CD4-positive, alpha-beta T cell (primary cell): Measurements from ENCODE around the gene GALNT10. TPM values are rescaled to one million over a fixed set of nuclear protein-coding genes. Genes with fewer than 3 reads are reported as not detected.

ENCODE experiments used
- ATAC-seq: fragments of 200-7000 bp; cut with Tn5 transposase; one replicate; pipeline ENCODE4 v1.10.0; 2022; ENCODE audit warnings: mild to moderate bottlenecking; ENCODE audit not compliant: poor library complexity
- CTCF ChIA-PET: fragments of 350-600 bp; sonication (Branson Sonifier 250); formaldehyde crosslinking; loops from one replicate; lab custom pipeline; 2021; ENCODE audit warnings: antibody characterized with exemption, inconsistent platforms; lab: Charles Lee
- POLR2A ChIA-PET: fragments of 350-600 bp; sonication (Branson Sonifier 250); formaldehyde crosslinking; loops from one replicate; lab custom pipeline; 2021; ENCODE audit warnings: antibody characterized with exemption, inconsistent platforms; lab: Charles Lee
- DNase-seq, 14 experiments: peaks; one replicate each; pipeline ENCODE4 v3.0.0-alpha.2; 2013 to 2020; ENCODE audit warnings: mixed read lengths in 2 of 14
- H3K27ac ChIP-seq, 2 donors: one replicate each; pipeline versions ENCODE4 v1.5.1 to v1.7.0; 2013; ENCODE audit warnings: low read length in 2 of 2, low read depth in 1 of 2, mild to moderate bottlenecking in 1 of 2
- H3K27me3 ChIP-seq, 2 experiments: 1 replicate in 1 of 2; 2 replicates in 1 of 2; pipeline versions ENCODE4 v1.6.1 to v1.7.0; 2013; ENCODE audit warnings: low read length in 2 of 2, control low read depth in 1 of 2, mild to moderate bottlenecking in 1 of 2, moderate library complexity in 1 of 2; ENCODE audit not compliant: insufficient read depth in 2 of 2, control insufficient read depth in 1 of 2
- H3K36me3 ChIP-seq: one replicate; pipeline ENCODE4 v1.6.1; 2013; ENCODE audit warnings: low read length, control low read depth; ENCODE audit not compliant: insufficient read depth
- H3K4me1 ChIP-seq: one replicate; pipeline ENCODE4 v1.6.1; 2013; ENCODE audit warnings: low read length, control low read depth; ENCODE audit not compliant: insufficient read depth
- H3K4me3 ChIP-seq: one replicate; pipeline ENCODE4 v1.5.1; 2013; ENCODE audit warnings: mild to moderate bottlenecking, low read length, moderate library complexity
- H3K9me3 ChIP-seq, 2 experiments: 1 replicate in 1 of 2; 2 replicates in 1 of 2; pipeline versions ENCODE4 v1.6.1 to v1.7.0; 2013; ENCODE audit warnings: low read length in 2 of 2, mild to moderate bottlenecking in 2 of 2, control low read depth in 1 of 2, moderate library complexity in 1 of 2; ENCODE audit not compliant: control insufficient read depth in 1 of 2, insufficient read depth in 1 of 2
- H3K27ac Mint-ChIP-seq: one replicate; pipeline ENCODE4 v1.8.0; 2020; ENCODE audit warnings: mixed read lengths
- H3K27me3 Mint-ChIP-seq: one replicate; pipeline ENCODE4 v1.8.0; 2021; ENCODE audit warnings: mixed read lengths
- H3K36me3 Mint-ChIP-seq: one replicate; pipeline ENCODE4 v1.8.0; 2021; ENCODE audit warnings: low read depth, mixed read lengths
- H3K4me1 Mint-ChIP-seq: one replicate; pipeline ENCODE4 v1.8.0; 2021; ENCODE audit warnings: low read depth, mixed read lengths
- H3K4me3 Mint-ChIP-seq: one replicate; pipeline ENCODE4 v1.8.0; 2020; ENCODE audit warnings: mild to moderate bottlenecking, mixed read lengths
- H3K9me3 Mint-ChIP-seq: one replicate; pipeline ENCODE4 v1.8.0; 2020; ENCODE audit warnings: mixed read lengths
- CTCF ChIP-seq: fragments of 200-600 bp; IDR thresholded peaks from one replicate; pipeline ENCODE4 v1.8.0; 2022; ENCODE audit warnings: antibody characterized with exemption, mild to moderate bottlenecking
- intact Hi-C, 2 experiments: fragments of 100-400 bp; cut with DNase I in 1 of 2; cut with micrococcal nuclease in 1 of 2; formaldehyde crosslinking; loops; one replicate each; pipeline versions ENCODE4 v1.15.1 to v1.9.0; 2023 to 2025; cut with DNase I, micrococcal nuclease
- total RNA-seq, 174 experiments: library from RNA in 2 of 174; stranded (reverse) in 2 of 174; gene quantifications; one replicate each; pipeline ENCODE4 v1.2.3 and lab custom pipeline; 2021 to 2026

The GALNT10 gene
- total RNA-seq, 2 experiments from 2014 or later: 21.7 to 23.0 TPM

DNA sequence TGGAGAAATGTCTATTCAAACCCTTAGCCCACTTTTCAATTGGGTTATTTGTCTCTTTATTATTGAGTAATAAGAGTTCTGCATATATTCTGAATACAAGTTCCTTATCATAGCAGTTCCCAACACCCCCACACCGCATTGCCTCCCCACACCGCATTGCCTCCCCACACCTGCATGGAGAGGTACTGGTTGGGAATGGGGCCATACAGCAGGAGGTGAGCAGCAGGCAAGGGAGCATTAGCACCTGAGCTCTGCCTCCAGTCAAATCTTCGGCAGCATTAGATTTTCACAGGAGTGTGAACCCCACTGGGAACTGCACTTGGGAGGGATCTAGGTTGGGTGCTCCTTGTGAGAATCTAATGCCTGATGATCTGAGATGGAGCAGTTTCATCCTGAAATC is 244.7 kb downstream of the GALNT10 start:
- Histone ChIP-seq H3K27me3 (no peaks in the 10 kb centered on the region), H3K36me3 (peaks cover 46% of the 10 kb centered on the region), H3K9me3 (no peaks in the 10 kb centered on the region), H3K4me3 (no peak overlapping the region), H3K27ac (no peak overlapping the region), H3K4me1 (no peaks in the 10 kb centered on the region)
- CTCF ChIA-PET: no interaction called here
- POLR2A ChIA-PET: no interaction called here
- no peaks in the 10 kb centered on the region for H3K4me1 Mint-ChIP-seq
- H3K27ac Mint-ChIP-seq: no peak overlapping the region
- TF ChIP-seq CTCF: no peak
- intact Hi-C loops: no loop called here
- H3K4me3 Mint-ChIP-seq: no peak overlapping the region
- H3K9me3 Mint-ChIP-seq: no peaks in the 10 kb centered on the region
- no peaks in the 10 kb centered on the region for H3K27me3 Mint-ChIP-seq
- DNase-seq (no peak), ATAC-seq (no peak)
- H3K36me3 Mint-ChIP-seq: peaks cover 66% of the 10 kb centered on the region

GRCh38 chr5:154437281-154437965 is 246.9 kb downstream of the GALNT10 start:
- H3K9me3 ChIP-seq: no peaks in the 10 kb centered on the region
- H3K4me1 ChIP-seq: peaks cover 3% of the 10 kb centered on the region
- peaks cover 77% of the 10 kb centered on the region for H3K36me3 Mint-ChIP-seq
- H3K27me3 ChIP-seq: no peaks in the 10 kb centered on the region
- H3K27ac ChIP-seq: no peak overlapping the region
- no peak overlapping the region for H3K27ac Mint-ChIP-seq
- no peak for TF ChIP-seq CTCF
- H3K4me3 Mint-ChIP-seq: no peak overlapping the region
- no peaks in the 10 kb centered on the region for H3K9me3 Mint-ChIP-seq
- DNase-seq (no peak), ATAC-seq (no peak)
- H3K27me3 Mint-ChIP-seq: no peaks in the 10 kb centered on the region
- CTCF ChIA-PET: no interaction called here
- no peak overlapping the region for H3K4me3 ChIP-seq
- peaks cover 65% of the 10 kb centered on the region for H3K36me3 ChIP-seq
- intact Hi-C loops: no loop called here
- H3K4me1 Mint-ChIP-seq: peaks cover 14% of the 10 kb centered on the region
- POLR2A ChIA-PET: interaction anchor here (0.6 kb wide), 1 partner anchor 22 kb away, joined by 3 read pairs; no protein-coding TSS in a partner anchor

- intact Hi-C loops: loop anchor here in 1 of 2 experiments (10.0 kb wide), 2 partner anchors 256 to 414 kb away; partner anchors contain the start of genes CNOT8 and FAXDC2
- peaks cover 79% of the 10 kb centered on the region for H3K36me3 Mint-ChIP-seq
- ATAC-seq: no peak
Measured at GRCh38 chr5:154440540-154440939, 250.0 kb downstream of the GALNT10 start.

More at GRCh38 chr5:154440540-154440939, 250.0 kb downstream of the GALNT10 start:
- Mint-ChIP-seq H3K4me3 (no peak overlapping the region), H3K27me3 (no peaks in the 10 kb centered on the region), H3K27ac (no peak overlapping the region), H3K9me3 (no peaks in the 10 kb centered on the region), H3K4me1 (peaks cover 28% of the 10 kb centered on the region)
- TF ChIP-seq CTCF: no peak
- ChIA-PET CTCF (no interaction called here), POLR2A (no interaction called here)
- peaks cover 59% of the 10 kb centered on the region for H3K36me3 ChIP-seq
- H3K4me1 ChIP-seq: peaks cover 12% of the 10 kb centered on the region
- H3K27ac ChIP-seq: no peak overlapping the region
- no peaks in the 10 kb centered on the region for H3K9me3 ChIP-seq
- no peaks in the 10 kb centered on the region for H3K27me3 ChIP-seq
- H3K4me3 ChIP-seq: no peak overlapping the region
- DNase-seq: no peak
